Fibroblast of mammary gland (primary cell): ENCODE results near the gene UBTF.
A peak's percentile ranks its signal among the peaks of the same experiment; 100 is the strongest.

Experiments used
- DNase-seq: peaks from one replicate; pipeline ENCODE4 v3.0.0-alpha.2; 2010; ENCODE audit warnings: low read depth
- H3K4me3 ChIP-seq: 2 replicates; pipeline ENCODE4 v1.5.1; 2011; ENCODE audit warnings: low read depth, mild to moderate bottlenecking, low read length, moderate library complexity; ENCODE audit not compliant: control insufficient read depth
- TF ChIP-seq, protein P1 (sequence below): conservative IDR thresholded peaks from 2 replicates; pipeline ENCODE4 v1.5.1; 2011; ENCODE audit warnings: low read depth, low read length, inconsistent platforms; ENCODE audit not compliant: control insufficient read depth, insufficient read depth

The UBTF gene

DNA sequence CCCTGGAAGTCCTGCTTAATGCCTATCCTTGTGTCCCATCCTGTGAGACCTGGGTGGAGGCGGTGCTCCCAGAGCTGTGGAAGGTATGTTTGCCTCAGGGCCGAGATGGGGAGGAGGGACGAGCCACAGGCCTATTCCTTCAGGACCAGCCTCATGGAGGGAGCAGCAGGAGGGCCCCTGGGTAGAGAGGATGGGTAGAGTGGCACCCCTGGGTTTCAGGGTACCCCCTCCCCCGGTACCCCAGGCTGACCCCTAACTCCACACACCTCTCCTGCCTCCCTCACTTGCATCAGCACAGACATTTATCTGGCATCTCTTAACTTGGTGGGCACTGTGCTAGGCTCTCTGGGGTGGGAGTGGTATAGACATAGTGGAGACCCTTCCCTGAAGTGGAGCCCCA is 41.8 kb downstream of the UBTF start:
- no peak for DNase-seq
- H3K4me3 ChIP-seq: no peak overlapping the region
- TF ChIP-seq, protein P1, sequence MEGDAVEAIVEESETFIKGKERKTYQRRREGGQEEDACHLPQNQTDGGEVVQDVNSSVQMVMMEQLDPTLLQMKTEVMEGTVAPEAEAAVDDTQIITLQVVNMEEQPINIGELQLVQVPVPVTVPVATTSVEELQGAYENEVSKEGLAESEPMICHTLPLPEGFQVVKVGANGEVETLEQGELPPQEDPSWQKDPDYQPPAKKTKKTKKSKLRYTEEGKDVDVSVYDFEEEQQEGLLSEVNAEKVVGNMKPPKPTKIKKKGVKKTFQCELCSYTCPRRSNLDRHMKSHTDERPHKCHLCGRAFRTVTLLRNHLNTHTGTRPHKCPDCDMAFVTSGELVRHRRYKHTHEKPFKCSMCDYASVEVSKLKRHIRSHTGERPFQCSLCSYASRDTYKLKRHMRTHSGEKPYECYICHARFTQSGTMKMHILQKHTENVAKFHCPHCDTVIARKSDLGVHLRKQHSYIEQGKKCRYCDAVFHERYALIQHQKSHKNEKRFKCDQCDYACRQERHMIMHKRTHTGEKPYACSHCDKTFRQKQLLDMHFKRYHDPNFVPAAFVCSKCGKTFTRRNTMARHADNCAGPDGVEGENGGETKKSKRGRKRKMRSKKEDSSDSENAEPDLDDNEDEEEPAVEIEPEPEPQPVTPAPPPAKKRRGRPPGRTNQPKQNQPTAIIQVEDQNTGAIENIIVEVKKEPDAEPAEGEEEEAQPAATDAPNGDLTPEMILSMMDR: no peak

DNA sequence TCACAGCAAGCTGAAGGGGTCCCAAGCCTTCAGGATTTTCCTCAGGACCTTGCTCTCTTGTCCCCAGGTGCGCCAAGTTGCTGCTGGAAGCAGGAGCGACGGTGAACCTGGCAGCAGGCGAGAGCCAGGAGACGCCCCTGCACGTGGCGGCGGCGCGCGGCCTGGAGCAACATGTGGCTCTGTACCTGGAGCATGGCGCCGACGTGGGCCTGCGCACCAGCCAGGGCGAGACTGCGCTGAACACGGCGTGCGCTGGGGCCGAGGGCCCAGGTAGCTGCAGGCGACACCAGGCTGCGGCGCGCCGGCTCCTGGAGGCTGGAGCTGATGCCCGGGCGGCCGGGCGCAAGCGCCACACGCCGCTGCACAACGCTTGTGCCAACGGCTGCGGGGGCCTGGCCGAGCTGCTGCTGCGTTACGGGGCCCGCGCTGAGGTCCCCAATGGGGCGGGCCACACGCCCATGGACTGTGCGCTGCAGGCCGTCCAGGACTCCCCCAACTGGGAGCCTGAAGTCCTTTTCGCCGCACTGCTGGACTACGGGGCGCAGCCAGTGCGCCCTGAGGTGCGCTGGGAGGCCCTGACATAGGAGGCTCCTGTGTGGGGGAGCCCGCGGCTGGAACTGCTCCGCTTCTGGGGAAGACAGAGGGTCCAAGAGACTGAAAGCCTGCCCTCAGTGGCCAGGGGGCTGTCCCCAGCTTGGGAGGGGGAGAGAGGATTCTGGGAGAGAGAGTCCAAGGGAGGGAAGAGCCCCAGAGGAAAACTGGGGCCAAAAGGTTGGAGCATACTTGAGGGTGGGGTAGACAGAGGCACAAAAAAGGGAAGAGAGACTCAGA is 42.6 kb downstream of the UBTF start:
- H3K4me3 ChIP-seq: no peak overlapping the region
- TF ChIP-seq, protein P1: no peak
- DNase-seq: no peak

DNA sequence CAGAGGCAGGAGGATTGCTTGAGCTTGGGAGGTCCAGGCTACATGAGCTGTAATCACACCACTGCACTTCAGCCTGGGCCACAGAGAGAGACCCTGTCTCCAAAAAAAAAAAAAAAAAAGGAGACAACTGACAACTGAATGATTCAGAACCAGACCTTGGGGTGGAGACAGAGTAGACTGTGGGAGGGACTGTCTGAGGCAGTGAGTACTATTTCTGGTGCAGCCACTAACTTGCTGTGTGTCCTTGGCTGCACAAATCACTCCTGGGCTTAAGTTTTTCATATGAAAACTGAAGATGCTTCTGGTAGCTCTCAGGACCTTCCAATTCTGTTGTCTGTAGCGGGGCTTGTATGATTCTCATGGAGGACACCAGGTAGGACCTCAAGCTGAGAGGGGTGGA is 43.2 kb downstream of the UBTF start:
- DNase-seq: no peak
- H3K4me3 ChIP-seq: no peak overlapping the region
- TF ChIP-seq, protein P1: no peak

DNA sequence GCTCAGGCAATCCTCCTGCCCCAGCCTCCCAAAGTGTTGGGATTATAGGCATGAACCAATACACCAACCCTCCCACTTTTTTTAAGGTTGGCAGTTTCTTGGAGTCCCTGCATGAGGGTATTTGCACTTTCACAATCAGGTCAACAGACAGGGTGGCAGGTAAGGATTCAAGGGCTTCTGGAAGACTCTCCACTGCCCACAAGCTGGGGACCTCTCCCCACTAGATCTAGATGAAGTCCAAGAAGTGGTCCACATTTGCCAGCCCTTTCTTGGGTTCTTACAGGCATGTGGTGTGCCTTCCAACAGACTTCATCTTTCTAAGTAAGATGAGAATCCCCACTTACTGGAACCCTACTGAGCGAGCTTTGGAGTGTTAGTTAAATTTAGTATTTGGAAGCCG is 45.0 kb downstream of the UBTF start:
- no peak overlapping the region for H3K4me3 ChIP-seq
- DNase-seq: no peak
- TF ChIP-seq, protein P1: no peak

DNA sequence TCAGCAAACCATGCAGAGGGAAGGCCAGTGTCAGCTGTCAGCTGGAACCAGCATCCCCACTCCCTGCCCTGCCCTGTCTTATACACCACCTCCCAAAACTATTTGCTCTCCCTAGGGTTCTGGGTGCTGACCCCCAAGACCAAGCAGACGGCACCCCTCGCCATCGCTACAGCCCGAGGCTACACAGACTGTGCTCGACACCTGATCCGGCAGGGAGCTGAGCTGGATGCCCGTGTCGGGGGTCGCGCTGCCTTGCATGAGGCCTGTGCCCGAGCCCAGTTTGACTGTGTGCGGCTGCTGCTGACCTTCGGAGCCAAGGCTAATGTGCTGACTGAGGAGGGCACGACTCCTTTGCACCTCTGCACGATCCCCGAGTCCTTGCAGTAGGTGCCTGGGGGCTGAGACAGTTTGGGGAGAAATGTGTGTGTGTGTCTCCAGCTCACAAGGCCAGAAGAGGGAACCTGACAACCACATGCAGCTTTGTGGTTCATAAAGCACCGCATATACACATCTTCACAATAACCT is 47.5 kb downstream of the UBTF start:
- TF ChIP-seq, protein P1: no peak
- DNase-seq: no peak
- H3K4me3 ChIP-seq: no peak overlapping the region

DNA sequence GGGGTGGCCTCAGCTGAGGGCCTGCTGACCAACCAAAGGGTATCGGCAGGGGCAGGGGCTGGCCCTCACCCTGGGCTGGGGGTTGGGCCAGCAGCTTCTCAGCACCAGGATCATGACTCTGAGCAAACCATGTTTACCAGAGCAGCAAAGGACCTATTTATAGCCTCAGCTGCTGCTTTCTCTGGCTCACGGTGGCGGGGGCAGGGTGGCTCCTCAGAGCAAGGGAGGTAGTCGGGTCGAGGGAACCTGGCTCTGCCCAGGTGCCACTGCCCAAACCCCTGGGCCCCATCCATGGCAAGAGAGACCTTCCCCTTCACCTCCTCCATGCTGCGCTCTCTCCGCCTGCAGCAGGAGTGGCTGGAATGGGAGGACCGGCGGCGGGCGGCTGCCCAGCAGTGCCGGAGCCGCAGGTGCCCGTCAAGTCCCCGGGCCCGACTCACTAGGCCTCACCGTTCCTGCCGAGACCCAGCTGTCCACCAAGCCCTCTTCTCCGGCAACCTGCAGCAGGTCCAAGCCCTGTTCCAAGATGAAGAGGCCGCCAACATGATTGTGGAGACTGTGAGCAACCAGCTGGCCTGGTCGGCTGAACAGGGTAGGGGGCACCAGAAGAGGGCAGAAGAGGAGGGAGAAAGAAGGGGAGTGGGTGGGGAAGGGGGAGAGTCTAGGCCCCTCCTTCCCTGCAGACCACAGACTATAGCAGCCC is 48.8 kb downstream of the UBTF start, which contains the start of gene ASB16:
Gene ASB16 (plus strand): TSS at position 206 of the 703 bp plus-strand sequence. CDS start 86 bp downstream, at position 292.
- no peak within 1 kb of the TSS for H3K4me3 ChIP-seq
- DNase-seq: peak; percentile 15
- TF ChIP-seq, protein P1: no peak
